GM12864 (cell line): ENCODE results near the gene FASN.

Experiments
- DNase-seq: peaks from one replicate; pipeline ENCODE4 v3.0.0-alpha.2; 2011; ENCODE audit warnings: low read depth
- H3K4me3 ChIP-seq: 2 replicates; pipeline ENCODE4 v1.5.1; 2011; ENCODE audit warnings: mild to moderate bottlenecking, low read depth, low read length, control low read depth
- TF ChIP-seq, protein P1 (sequence below): IDR thresholded peaks from 2 replicates; pipeline ENCODE4 v1.5.1; 2011; ENCODE audit warnings: low read depth, mild to moderate bottlenecking, moderate library complexity, low read length, control low read depth, inconsistent platforms; ENCODE audit errors: missing control alignments

The FASN gene

DNA sequence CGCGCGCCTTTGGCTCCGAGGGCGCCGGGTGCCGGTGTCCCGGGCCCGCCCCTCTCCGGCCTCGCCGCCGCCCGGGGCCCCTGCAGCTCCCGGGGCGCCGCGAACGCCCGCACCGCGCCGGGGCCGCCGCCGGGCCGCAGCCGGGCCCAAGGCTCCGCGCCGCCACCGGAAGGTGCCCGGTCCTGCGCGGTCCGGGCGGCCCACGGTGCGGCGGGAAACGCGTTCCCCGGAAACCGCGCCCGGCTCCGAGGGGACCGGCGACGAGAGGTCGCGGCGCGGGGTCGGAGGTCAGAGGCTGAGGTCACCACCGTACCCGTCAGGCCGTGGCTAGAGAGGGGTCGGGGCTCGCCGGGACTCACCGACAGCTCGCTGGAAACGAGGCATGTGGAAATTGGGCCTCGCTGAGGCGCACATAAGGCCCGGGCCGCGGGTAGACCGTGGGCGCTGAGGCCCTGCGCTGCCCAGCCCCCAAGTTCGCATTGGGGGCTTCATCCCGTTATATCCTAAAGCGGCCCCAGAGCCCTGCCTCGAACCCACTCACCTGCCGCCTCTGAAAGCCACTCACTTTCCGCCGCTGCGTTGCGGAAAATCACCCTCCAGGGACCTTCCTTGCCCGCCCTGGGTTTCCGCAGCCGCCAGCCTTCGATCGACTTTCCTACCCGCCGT lies 32.3 kb downstream of the FASN start, which contains the start of gene DUS1L:
TSS of gene DUS1L (minus strand) at position 167 of the 666 bp plus-strand sequence. CDS start 745 bp downstream, outside the sequence.
- peak; percentile 16 for DNase-seq
- H3K4me3 ChIP-seq: peak within 1 kb of the TSS; percentile 97
- TF ChIP-seq, protein P1, sequence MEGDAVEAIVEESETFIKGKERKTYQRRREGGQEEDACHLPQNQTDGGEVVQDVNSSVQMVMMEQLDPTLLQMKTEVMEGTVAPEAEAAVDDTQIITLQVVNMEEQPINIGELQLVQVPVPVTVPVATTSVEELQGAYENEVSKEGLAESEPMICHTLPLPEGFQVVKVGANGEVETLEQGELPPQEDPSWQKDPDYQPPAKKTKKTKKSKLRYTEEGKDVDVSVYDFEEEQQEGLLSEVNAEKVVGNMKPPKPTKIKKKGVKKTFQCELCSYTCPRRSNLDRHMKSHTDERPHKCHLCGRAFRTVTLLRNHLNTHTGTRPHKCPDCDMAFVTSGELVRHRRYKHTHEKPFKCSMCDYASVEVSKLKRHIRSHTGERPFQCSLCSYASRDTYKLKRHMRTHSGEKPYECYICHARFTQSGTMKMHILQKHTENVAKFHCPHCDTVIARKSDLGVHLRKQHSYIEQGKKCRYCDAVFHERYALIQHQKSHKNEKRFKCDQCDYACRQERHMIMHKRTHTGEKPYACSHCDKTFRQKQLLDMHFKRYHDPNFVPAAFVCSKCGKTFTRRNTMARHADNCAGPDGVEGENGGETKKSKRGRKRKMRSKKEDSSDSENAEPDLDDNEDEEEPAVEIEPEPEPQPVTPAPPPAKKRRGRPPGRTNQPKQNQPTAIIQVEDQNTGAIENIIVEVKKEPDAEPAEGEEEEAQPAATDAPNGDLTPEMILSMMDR: no peak

DNA sequence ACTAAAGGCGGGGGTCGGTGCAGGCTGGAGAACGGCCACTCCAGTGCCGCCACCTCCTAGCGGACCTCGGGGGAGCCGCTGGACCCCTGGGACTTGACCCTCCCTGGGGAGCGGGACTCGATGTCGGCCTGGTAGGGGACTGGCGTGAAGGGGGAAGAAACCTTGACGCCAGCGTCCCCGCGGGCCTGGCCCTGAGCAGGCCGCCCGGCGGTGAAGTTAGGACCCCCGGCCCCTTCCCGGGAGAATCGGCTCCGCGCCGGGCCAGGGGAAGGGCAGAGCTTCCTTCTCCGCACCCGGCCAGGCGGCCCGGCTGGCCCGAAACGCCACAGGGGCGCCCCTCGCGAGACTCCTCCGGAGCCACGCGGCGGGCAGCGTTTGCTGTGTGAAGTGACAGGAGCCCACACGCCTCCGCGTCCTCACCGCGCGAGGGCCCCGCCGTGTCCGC lies 32.8 kb downstream of the FASN start:
- peak overlapping the region; percentile 97 for H3K4me3 ChIP-seq
- no peak for DNase-seq
- TF ChIP-seq, protein P1: no peak

DNA sequence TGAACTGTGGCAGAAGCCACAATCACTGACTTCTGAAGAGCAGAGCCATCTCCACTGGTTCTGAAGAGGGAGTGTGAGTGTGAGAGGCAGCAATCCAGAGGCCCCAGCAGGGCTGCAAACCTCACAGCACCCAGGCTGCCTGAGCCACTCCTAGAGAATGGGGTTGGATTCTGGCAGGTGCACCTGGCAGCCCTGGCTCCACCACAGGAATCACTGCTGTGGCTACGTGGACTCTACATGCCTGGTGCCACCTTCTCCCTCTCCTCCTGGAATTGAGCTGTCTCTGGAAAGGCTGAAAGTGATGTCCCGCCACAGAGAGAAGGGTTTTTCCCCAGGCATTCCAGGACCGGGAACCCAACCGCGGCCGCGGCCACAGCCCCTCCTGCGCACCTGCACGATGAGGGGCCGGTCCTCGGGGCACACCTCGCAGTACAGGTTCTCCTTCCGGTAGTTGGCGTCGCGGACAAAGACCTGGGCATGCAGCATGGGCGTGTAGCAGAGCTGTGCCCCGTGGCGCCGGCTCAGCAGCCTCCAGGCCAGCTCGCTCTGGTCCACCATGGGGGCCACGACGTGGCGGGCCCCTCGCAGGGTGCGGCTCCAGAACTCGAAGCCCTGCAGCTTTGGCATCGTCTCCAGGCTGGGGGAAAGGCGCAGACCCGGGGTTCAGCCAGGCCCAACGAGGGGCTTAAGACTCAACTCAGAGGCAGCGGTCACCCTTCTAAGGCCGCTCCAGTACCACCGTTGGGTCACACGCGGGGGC lies 33.4 kb downstream of the FASN start:
- peak overlapping the region; percentile 97 for H3K4me3 ChIP-seq
- TF ChIP-seq, protein P1: no peak
- DNase-seq: no peak

DNA sequence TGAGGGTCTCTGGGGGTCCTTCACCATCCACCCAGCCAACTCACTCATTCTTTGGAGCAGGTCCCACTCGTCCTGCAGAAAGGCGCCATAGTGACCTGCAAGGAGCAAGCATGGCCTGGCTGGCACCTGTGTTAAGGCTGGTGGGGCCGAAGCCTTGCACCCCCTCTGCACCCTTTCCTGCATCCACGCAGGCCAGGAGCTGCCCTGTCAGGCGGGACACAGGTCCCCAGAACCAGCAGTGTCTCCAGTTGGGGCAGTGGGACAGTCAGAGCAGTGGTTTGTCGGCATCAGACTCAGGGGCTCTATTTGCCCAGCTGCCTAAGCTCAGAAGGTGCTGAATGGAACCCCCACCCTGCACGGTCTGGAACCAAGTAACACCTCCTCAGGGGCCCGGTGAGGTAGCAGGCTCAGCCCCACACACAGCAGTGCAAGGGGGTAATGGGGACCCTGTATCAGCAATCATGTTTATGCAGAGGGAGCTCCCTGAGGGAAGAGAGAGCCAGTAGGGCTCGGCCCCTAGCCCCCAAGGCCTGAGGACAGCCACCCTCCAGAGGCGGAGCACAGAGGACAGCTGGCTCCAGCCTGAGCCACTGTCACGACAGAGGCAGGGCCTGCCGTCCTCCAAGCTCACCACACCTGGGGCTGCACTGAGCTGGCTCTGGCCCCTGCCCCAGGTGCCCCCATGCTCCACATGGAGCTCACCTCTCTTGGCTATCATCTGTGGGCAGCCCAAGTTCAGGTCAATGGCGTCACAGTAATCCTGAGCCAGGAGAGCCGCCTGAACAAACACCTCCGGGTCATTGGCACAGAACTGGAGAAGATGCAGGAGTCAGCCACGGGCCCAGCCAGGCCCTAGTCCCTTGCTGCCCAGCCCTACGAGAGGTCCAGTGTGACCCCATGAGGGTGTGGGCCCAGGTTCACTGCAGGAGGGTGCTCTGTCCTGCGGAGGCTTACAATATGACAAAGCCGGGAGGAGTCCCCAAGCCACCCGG lies 34.3 kb downstream of the FASN start:
- TF ChIP-seq, protein P1: no peak
- peak overlapping the region; percentile 97; the same call in 1 of the 2 replicates for H3K4me3 ChIP-seq
- DNase-seq: no peak

DNA sequence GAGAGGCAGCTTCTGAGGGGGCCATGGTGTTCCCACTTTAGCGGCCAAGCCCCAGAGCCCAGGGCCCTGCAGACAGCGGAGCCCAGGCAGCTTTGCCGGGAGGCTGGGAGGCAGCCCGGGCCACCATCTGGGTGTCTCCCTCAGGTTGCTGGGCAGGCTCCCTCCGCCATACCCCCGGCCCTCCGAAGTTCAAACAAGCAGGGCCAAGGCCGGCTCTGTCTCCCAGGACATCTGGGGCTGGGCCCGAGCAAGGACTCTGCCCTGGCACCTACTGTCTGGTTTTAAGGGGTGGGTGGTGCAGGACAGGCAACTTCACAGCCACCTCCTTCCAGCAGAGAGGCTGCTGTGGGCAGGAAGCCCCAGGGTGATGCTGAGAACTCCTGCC lies 35.1 kb downstream of the FASN start:
- no peak overlapping the region for H3K4me3 ChIP-seq
- DNase-seq: no peak
- TF ChIP-seq, protein P1: no peak

DNA sequence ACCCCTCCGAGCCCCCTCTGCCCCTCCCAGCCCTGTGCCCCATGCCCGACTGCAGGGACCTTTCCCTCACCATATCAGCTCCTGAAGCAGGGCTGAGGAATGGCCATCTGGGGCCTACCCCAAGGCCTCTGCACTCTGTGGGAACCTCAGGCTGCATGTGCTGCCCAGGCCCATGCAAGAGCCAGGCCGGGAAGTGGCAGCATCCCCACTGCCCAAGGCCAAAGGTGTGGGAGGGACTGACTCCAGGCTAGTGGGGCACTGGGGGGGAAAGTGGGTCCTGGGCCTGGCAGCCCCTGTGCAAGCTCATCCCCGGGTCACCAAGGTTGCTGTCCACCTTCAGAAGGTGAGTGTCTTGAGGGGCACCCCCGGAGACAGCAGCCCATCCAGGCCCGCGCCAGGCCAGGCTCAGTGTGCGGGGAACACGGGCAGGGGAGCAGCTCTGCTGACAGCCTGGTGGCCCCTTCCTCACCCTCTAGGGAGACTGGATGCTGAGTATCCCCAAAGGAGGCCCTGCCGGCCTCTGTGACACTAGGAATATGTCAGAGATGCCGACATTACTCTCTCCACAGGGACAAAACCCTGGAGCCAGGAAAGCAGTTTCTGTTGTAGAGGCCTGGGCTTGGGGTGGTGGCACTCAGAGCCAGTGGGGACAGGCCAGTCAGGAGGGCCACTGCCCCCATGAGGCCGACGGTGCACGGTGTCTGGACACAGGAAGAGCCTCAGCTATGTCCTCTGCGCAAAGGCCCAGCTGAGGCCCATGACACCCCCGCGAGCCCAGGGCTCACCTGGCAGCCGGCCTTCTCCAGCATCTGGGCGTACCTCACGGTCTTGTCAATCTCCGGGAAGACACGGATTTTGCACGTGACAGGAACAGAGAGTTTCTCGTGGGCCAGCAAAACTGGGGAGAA lies 35.7 kb downstream of the FASN start:
- TF ChIP-seq, protein P1: no peak
- no peak overlapping the region for H3K4me3 ChIP-seq
- no peak for DNase-seq
